Caco-2 (cell line): Measurements from ENCODE around the gene CCDC158. TPM values are rescaled to one million over a fixed set of nuclear protein-coding genes. Genes with fewer than 3 reads are reported as not detected.

ENCODE experiments used
- BruUV-seq: library from RNA; stranded (reverse); fragments of 400-500 nt; replicated peaks from 2 replicates; lab custom pipeline; 2021; lab: Mats Ljungman, UMichigan
- CTCF ChIA-PET: fragments of 300-600 bp; sonication (Branson Sonifier 250); formaldehyde crosslinking; loops from one replicate; lab custom pipeline; 2022; ENCODE audit warnings: antibody characterized with exemption; lab: Charles Lee
- POLR2A ChIA-PET: fragments of 300-600 bp; sonication (Branson Sonifier 250); formaldehyde crosslinking; loops from one replicate; lab custom pipeline; 2022; ENCODE audit warnings: antibody characterized with exemption; lab: Charles Lee
- DNase-seq, 2 experiments: peaks; one replicate each; pipeline versions ENCODE4 v3.0.0 to v3.0.0-alpha.2; 2020 to 2022
- H3K27me3 ChIP-seq: replicated peaks from 2 replicates; pipeline ENCODE4 v1.6.0; 2011; ENCODE audit warnings: low read length; ENCODE audit not compliant: control insufficient read depth, insufficient read depth
- H3K36me3 ChIP-seq: 2 replicates; pipeline ENCODE4 v1.5.1; 2011; ENCODE audit warnings: low read length; ENCODE audit not compliant: control insufficient read depth, insufficient read depth
- H3K4me1 ChIP-seq: fragments of 250-450 bp; sonication (Bioruptor Pico); 2 replicates; pipeline ENCODE4 v1.5.1; 2020; ENCODE audit warnings: mild to moderate bottlenecking
- H3K4me3 ChIP-seq: 2 replicates; pipeline ENCODE4 v1.5.1; 2011; ENCODE audit warnings: low read depth, mild to moderate bottlenecking, control low read depth, low read length
- H3K9me3 ChIP-seq: fragments of 250-450 bp; sonication (Bioruptor Pico); 2 replicates; pipeline ENCODE4 v1.5.1; 2020; ENCODE audit warnings: mild to moderate bottlenecking, moderate library complexity
- H3K27ac Mint-ChIP-seq: one replicate; pipeline ENCODE4 v1.8.0; 2022; ENCODE audit warnings: mixed read lengths; ENCODE audit not compliant: unreplicated experiment
- H3K27me3 Mint-ChIP-seq: one replicate; pipeline ENCODE4 v1.8.0; 2022; ENCODE audit warnings: mixed read lengths; ENCODE audit not compliant: insufficient read depth, unreplicated experiment
- H3K36me3 Mint-ChIP-seq: one replicate; pipeline ENCODE4 v1.8.0; 2022; ENCODE audit warnings: mild to moderate bottlenecking, mixed read lengths; ENCODE audit not compliant: insufficient read depth, unreplicated experiment
- H3K4me1 Mint-ChIP-seq: one replicate; pipeline ENCODE4 v1.8.0; 2022; ENCODE audit warnings: low read depth, mixed read lengths; ENCODE audit not compliant: unreplicated experiment
- H3K4me3 Mint-ChIP-seq: one replicate; pipeline ENCODE4 v1.8.0; 2022; ENCODE audit warnings: mild to moderate bottlenecking, moderate library complexity, mixed read lengths; ENCODE audit not compliant: unreplicated experiment
- H3K9me3 Mint-ChIP-seq: one replicate; pipeline ENCODE4 v1.8.0; 2022; ENCODE audit warnings: mixed read lengths; ENCODE audit not compliant: unreplicated experiment
- CTCF ChIP-seq, 2 experiments: fragments of 200-600 bp in 1 of 2; IDR thresholded peaks; 1 replicate in 1 of 2; 2 replicates in 1 of 2; pipeline versions ENCODE4 v1.5.1 to v1.8.0; 2011 to 2022; ENCODE audit warnings: antibody characterized with exemption in 1 of 2, control low read depth in 1 of 2, inconsistent platforms in 1 of 2, low read depth in 1 of 2, low read length in 1 of 2, mild to moderate bottlenecking in 1 of 2, moderate library complexity in 1 of 2; ENCODE audit not compliant: insufficient read depth in 1 of 2, severe bottlenecking in 1 of 2, unreplicated experiment in 1 of 2
- intact Hi-C: fragments of 100-400 bp; cut with micrococcal nuclease; formaldehyde crosslinking; loops from one replicate; pipeline ENCODE4 v1.10.0; 2022; ENCODE audit not compliant: unreplicated experiment
- total RNA-seq: library from RNA; stranded (reverse); gene quantifications from 2 replicates; pipeline ENCODE4 v1.2.3, GENCODE V29; 2022

Gene CCDC158
- total RNA-seq, 1 experiment from 2014 or later, result 0.39 TPM

GRCh38 chr4:76442807-76443206 lies 21.9 kb upstream of the CCDC158 start:
- ChIA-PET CTCF (no interaction called here), POLR2A (no interaction called here)
- Histone ChIP-seq H3K4me3 (no peak overlapping the region), H3K4me1 (no peaks in the 10 kb centered on the region), H3K27me3 (no peaks in the 10 kb centered on the region), H3K9me3 (no peaks in the 10 kb centered on the region), H3K36me3 (no peaks in the 10 kb centered on the region)
- H3K9me3 Mint-ChIP-seq, result no peaks in the 10 kb centered on the region
- H3K27me3 Mint-ChIP-seq, result peaks cover 3% of the 10 kb centered on the region
- intact Hi-C loops, result no loop called here
- no peaks in the 10 kb centered on the region for H3K36me3 Mint-ChIP-seq
- TF ChIP-seq CTCF (IDR thresholded peaks at IDR 0.05; ENCODE audit: insufficient read depth in 1 of 2, low read depth in 1 of 2, low read length in 1 of 2, severe bottlenecking in 1 of 2, unreplicated experiment in 1 of 2), result no peak
- H3K4me3 Mint-ChIP-seq, result no peak overlapping the region
- H3K4me1 Mint-ChIP-seq, result no peaks in the 10 kb centered on the region
- no peak overlapping the region for H3K27ac Mint-ChIP-seq
- no peak for DNase-seq
- no TSS peak for BruUV-seq

- no peaks in the 10 kb centered on the region for H3K36me3 Mint-ChIP-seq
- H3K4me3 ChIP-seq, result no peak overlapping the region
- H3K4me3 Mint-ChIP-seq, result no peak overlapping the region
- H3K27ac Mint-ChIP-seq, result no peak overlapping the region
- ChIA-PET CTCF (no interaction called here), POLR2A (no interaction called here)
- H3K9me3 Mint-ChIP-seq, result no peaks in the 10 kb centered on the region
- no peaks in the 10 kb centered on the region for H3K4me1 Mint-ChIP-seq
- no TSS peak for BruUV-seq
- peaks cover 3% of the 10 kb centered on the region for H3K27me3 Mint-ChIP-seq
- intact Hi-C loops, result no loop called here
- H3K36me3 ChIP-seq, result no peaks in the 10 kb centered on the region
- H3K9me3 ChIP-seq, result no peaks in the 10 kb centered on the region
- no peak for DNase-seq
- TF ChIP-seq CTCF (IDR thresholded peaks at IDR 0.05; ENCODE audit: insufficient read depth in 1 of 2, low read depth in 1 of 2, low read length in 1 of 2, severe bottlenecking in 1 of 2, unreplicated experiment in 1 of 2), result no peak
- no peaks in the 10 kb centered on the region for H3K4me1 ChIP-seq
- H3K27me3 ChIP-seq, result no peaks in the 10 kb centered on the region
These were observed 20.9 kb upstream of the CCDC158 start for GRCh38 chr4:76441881-76442280.

- TF ChIP-seq CTCF (IDR thresholded peaks at IDR 0.05; ENCODE audit: insufficient read depth in 1 of 2, low read depth in 1 of 2, low read length in 1 of 2, severe bottlenecking in 1 of 2, unreplicated experiment in 1 of 2), result no peak
- Mint-ChIP-seq H3K4me3 (no peak overlapping the region), H3K9me3 (no peaks in the 10 kb centered on the region), H3K4me1 (no peaks in the 10 kb centered on the region), H3K27me3 (peaks cover 3% of the 10 kb centered on the region), H3K36me3 (no peaks in the 10 kb centered on the region), H3K27ac (no peak overlapping the region)
- no peaks in the 10 kb centered on the region for H3K9me3 ChIP-seq
- CTCF ChIA-PET, result no interaction called here
- POLR2A ChIA-PET, result no interaction called here
- H3K27me3 ChIP-seq, result no peaks in the 10 kb centered on the region
- no peaks in the 10 kb centered on the region for H3K4me1 ChIP-seq
- no TSS peak for BruUV-seq
- no peak for DNase-seq
- H3K4me3 ChIP-seq, result no peak overlapping the region
- intact Hi-C loops, result no loop called here
- H3K36me3 ChIP-seq, result no peaks in the 10 kb centered on the region
These were observed 18.6 kb upstream of the CCDC158 start for GRCh38 chr4:76439491-76439890.
